ENCODE measurements around the gene SLC6A13.

DNA sequence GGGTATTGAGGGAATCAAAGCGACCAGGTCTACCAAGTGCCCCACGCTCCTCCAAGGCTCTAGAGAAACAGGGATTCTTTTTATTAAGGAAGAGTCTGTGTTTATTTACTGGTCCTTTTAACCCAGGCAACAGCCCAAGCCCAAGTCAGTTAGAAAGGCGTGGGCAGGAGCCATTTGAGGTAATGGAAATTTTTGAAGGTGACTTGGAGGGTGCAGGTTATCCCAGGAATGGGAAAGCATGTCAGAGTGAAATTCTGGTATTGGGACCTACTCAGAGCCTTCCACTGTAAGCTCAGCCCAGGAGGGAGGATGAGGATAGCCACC is 51.5 kb downstream of the SLC6A13 start:
- no peak for TF ChIP-seq POLR2A (IDR thresholded peaks at IDR 0.05)
- TF ChIP-seq CTCF (IDR thresholded peaks at IDR 0.05): no peak
